Fibroblast of skin of scalp (primary cell): ENCODE measurements around the gene SGCG.

ENCODE experiments used
- DNase-seq: peaks from one replicate; pipeline ENCODE4 v3.0.0-alpha.2; 2013

SGCG gene

DNA sequence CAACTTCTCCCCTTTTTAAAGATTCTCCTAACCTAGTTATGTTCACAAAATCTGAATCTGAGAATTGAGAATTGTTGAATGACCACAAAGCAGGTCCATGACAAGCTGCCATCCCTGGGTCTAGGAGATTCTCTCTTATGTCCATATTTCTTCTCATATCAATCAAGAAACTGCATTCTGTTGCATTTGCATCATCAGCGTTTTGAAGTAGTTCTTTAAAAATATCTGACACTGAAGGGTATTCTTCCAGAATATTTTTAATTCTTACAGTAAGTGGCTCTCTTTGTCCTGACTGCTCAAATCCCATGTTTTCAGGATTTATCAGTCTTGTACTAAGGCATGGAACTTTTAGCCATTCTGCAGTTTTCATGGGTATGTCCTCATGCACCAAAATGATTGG, 158.4 kb downstream of the SGCG start:
- DNase-seq: no peak

- DNase-seq: no peak
Measured at GRCh38 chr13:23344931-23345595, 164.3 kb downstream of the SGCG start.

- no peak for DNase-seq
Measured at GRCh38 chr13:23347601-23348000, 166.8 kb downstream of the SGCG start.

- no peak for DNase-seq
Measured at GRCh38 chr13:23348262-23349127, 167.7 kb downstream of the SGCG start.

DNA sequence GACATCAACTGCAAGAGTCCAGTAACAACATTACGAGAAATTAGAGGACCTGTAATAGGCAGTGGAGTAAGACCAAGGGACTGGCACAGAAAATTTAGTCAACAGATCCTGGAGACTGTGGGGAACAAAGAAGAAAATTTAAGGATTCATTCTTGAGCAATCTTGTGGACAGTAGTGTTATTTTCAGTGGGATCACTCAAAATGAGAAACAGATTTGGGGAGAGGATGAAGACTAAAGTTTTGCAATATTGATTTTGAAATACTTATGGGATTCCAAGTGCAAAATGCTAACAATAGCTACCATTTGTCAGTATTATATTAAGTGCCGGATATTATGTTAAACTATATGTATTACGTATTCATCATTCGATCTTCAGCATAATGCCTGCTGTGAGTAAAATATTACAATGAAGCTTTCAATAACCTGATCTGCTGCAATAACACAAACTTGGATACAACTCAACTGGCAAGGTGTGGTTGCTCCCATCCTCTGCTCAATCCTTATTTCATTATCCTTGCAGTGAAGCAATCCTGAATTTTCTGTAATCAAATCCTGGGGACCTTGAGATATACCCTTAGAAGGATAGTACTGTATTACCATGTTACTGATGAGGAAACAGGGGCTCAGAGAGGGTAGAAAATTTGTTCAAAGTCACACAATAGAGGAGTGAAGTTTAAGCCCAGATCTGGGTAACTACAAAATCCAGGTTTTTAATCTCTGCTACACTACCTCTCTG, 168.6 kb downstream of the SGCG start:
- DNase-seq: peak; percentile 47

DNA sequence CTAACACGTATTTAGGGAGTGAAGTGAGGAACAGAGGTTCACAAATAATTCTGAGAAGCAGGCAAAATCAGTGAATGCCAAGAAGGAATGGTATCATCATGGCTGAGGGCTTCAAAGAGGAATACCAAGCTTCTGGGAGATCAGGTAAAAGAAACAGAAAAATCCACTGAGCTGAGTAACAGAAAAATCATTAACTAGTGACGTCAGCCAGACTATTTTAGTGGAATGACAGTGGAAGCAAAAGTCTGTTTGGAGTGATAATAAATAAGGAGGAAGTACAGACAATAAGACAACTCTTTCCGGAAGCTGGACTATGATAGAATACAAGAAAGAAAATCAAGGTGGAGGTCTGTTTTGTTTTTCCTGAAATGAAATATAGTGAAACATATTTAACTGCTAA, 169.2 kb downstream of the SGCG start:
- DNase-seq: no peak

- DNase-seq: no peak
Measured at GRCh38 chr13:23352161-23352560, 171.4 kb downstream of the SGCG start.

DNA sequence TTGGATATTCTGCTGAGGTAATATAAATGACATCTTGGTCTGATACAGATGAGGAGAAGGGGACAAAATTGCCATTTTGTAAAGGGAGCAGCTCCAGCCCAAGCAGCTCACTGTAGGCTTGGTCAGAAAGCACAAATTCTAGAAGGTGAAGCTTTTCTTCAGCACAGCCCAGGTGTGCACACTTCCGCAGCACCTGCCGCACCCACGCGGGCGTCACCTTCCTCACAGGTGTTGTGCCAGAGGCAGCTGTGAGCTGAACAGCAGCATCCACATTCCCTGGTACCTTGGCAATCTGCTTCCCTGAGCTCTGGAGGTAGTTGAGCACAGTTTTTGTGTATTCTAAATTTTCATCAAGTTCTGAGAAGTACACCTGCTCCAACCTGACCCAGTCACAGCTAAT, 173.7 kb downstream of the SGCG start:
- no peak for DNase-seq

DNA sequence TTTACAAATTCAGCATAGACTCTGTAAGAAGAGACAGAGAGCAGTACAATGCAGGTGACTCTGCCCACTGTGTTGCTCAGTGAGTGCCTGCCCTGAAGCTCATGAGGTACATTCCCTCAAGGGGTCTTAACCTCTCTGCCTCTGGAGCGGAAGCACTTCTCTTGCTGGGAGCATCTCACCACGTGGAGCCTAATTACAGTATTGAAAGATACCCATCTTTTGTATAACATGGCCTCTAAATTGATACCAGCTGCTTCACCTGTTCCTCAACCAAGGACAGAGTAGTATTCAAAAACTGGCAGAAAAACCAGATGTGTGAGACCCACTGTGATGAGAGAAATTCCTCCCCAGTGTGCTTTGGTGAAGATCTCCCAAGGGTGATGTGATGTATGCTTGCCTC, 175.6 kb downstream of the SGCG start:
- no peak for DNase-seq

DNA sequence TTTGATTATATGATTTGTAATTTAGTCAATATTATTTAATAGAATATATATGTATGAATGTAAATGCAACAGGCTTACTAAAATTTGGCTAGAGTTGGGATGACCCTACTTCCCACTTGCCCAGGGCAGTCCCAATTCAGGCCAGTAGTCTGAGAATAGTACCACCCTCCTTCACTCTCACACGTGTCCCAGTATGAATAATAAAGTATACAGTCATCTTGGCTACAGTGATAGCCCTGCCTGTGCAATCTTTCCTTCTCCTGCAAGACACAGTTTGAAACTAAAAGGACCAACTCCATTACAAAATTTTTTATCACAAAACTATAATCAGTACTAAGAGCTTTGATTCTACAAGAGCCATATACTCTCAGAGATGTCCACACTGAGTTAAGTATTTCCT, 176.6 kb downstream of the SGCG start:
- DNase-seq: no peak

- DNase-seq: no peak
Measured at GRCh38 chr13:23359882-23360281, 179.1 kb downstream of the SGCG start.

DNA sequence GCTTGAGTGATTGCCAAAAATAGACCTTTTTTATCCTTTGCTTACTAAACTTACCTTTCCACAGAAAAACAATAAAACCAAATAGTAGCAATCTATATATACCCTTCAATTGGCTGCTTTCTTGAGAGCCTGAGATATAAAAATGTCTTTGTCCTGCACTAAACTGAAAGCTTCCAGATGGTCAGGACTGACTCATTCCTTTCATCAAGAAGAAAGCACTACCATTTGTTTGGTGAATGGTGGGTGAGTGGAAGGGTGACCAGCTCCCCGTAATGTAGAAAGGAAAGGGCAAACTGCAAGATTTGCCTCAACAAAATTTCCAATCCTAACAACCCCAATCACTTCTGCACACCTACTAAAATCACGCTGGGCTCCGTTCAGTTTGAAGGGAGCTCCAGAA, 184.9 kb downstream of the SGCG start:
- DNase-seq: no peak

DNA sequence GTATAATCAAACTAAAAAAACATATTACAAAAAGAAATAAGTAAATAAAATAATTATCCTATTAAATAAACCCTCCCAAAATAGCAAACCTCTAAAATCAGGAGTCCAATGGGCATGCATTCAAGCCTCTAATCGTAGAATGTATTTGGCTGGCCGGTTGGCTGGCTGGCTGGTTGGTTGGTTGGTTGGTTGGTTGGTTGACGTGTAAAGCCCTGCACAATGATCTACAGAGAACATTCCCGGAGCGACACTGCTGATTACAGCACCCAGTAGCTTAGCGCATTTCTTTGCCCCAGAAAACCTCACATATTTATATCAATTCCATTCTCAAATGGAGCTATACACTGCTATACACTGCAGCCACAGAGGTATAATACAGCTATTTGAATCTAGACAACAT, 187.1 kb downstream of the SGCG start:
- DNase-seq: no peak

DNA sequence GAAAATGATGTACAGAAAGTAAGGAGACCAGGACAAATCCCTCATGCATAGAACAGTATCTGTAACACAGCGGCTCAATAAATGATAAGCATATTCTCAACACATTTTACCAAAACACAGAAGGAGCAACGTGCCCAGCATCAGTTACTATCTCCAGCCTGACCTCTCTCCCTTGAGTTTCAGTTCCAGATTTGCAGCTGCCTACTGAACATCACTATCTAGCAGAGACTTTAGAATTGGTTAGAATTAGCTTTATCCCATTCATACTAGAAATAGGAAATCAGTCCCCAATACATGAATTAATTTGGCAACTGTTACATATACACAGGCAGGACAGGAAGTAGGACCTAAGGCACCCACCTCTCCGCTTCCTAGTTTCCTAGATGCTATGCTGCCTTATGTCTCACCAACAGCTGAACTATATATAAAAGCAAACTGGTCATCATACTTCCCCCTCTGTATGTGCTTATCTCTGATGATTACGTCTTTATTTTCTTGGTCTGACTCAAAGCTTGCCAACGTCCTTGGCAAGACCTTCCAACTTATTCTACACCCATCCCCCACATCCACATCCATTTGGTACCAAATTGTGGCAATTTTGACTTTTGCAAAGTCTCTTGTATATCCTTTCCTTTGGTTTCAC, 191.6 kb downstream of the SGCG start:
- peak; percentile 19 for DNase-seq
